Endothelial cell of umbilical vein (primary cell): ENCODE data around the gene OPRM1. TPM values are rescaled to one million over a fixed set of nuclear protein-coding genes. Genes with fewer than 3 reads are reported as not detected.

ENCODE experiments used
- BruUV-seq: library from RNA; stranded (reverse); fragments of 400-500 nt; replicated peaks from 2 replicates; lab custom pipeline; 2021; lab: Mats Ljungman, UMichigan
- CTCF ChIA-PET: fragments of 300-600, 350-600 bp; sonication (Branson Sonifier 250); formaldehyde crosslinking; loops from one replicate; lab custom pipeline; 2021; ENCODE audit warnings: antibody characterized with exemption, inconsistent platforms; lab: Charles Lee
- POLR2A ChIA-PET: fragments of 300-600, 350-600 bp; sonication (Branson Sonifier 250); formaldehyde crosslinking; loops from one replicate; lab custom pipeline; 2021; ENCODE audit warnings: antibody characterized with exemption, inconsistent platforms; lab: Charles Lee
- DNase-seq: peaks from one replicate; pipeline ENCODE4 v3.0.0-alpha.2; 2011; ENCODE audit warnings: low read depth, low spot score
- FAIRE-seq: peaks from 2 replicates; lab custom pipeline; 2011; peaks lifted over from hg19 to GRCh38; lab: Jason Lieb, UNC
- H2AFZ ChIP-seq: 2 replicates; pipeline ENCODE4 v1.6.0; 2012; ENCODE audit warnings: low read depth, low read length, control low read depth, inconsistent platforms
- H3K27ac ChIP-seq: 2 replicates; pipeline ENCODE4 v1.5.1; 2011; ENCODE audit warnings: low read depth, mild to moderate bottlenecking, control low read depth, low read length, moderate library complexity; ENCODE audit not compliant: insufficient read depth
- H3K27me3 ChIP-seq, 2 experiments: 2 replicates each; pipeline versions ENCODE4 v1.6.0 to v1.6.1; 2011; ENCODE audit warnings: low read length in 2 of 2, mixed read lengths in 1 of 2; ENCODE audit not compliant: control insufficient read depth in 2 of 2, insufficient read depth in 2 of 2
- H3K36me3 ChIP-seq, 2 experiments: 2 replicates in 1 of 2; 3 replicates in 1 of 2; pipeline ENCODE4 v1.5.1; 2011; ENCODE audit warnings: low read length in 2 of 2, mild to moderate bottlenecking in 1 of 2, moderate library complexity in 1 of 2; ENCODE audit not compliant: control insufficient read depth in 2 of 2, insufficient read depth in 2 of 2; ENCODE audit errors: extremely low read depth in 1 of 2
- H3K4me1 ChIP-seq: 3 replicates; pipeline ENCODE4 v1.5.1; 2011; ENCODE audit warnings: mild to moderate bottlenecking, low read length; ENCODE audit not compliant: control insufficient read depth, insufficient read depth; ENCODE audit errors: extremely low read depth
- H3K4me2 ChIP-seq: 2 replicates; pipeline ENCODE4 v1.6.1; 2011; ENCODE audit warnings: low read length, control low read depth, mixed read lengths; ENCODE audit not compliant: insufficient read depth
- H3K4me3 ChIP-seq, 3 experiments: fragments of 200-600 bp in 1 of 3; sonication (generic), shearing (Covaris generic) in 1 of 3; replicated peaks in 1 of 3; 2 replicates each; pipeline ENCODE4 v1.5.1; 2011 to 2016; ENCODE audit warnings: control low read depth in 3 of 3, low read length in 3 of 3, mild to moderate bottlenecking in 2 of 3, inconsistent platforms in 1 of 3, low read depth in 1 of 3, moderate library complexity in 1 of 3; ENCODE audit not compliant: insufficient read depth in 1 of 3
- H3K79me2 ChIP-seq: 2 replicates; pipeline ENCODE4 v1.6.0; 2012; ENCODE audit warnings: low read length, inconsistent platforms; ENCODE audit not compliant: control insufficient read depth, insufficient read depth
- H3K9ac ChIP-seq: replicated peaks from 2 replicates; pipeline ENCODE3; 2011; ENCODE audit warnings: low read length, control low read depth; ENCODE audit not compliant: insufficient read depth; ENCODE audit errors: extremely low read depth
- H3K9me1 ChIP-seq: replicated peaks from 3 replicates; pipeline ENCODE4 v1.6.0; 2011; ENCODE audit warnings: mild to moderate bottlenecking, low read length; ENCODE audit not compliant: control insufficient read depth, insufficient read depth; ENCODE audit errors: extremely low read depth
- H3K9me3 ChIP-seq: replicated peaks from 2 replicates; pipeline ENCODE4 v1.5.1; 2012; ENCODE audit warnings: low read length, inconsistent platforms; ENCODE audit not compliant: control insufficient read depth, insufficient read depth
- H4K20me1 ChIP-seq: replicated peaks from 2 replicates; pipeline ENCODE3; 2011; ENCODE audit warnings: mild to moderate bottlenecking, low read length; ENCODE audit not compliant: control insufficient read depth, insufficient read depth; ENCODE audit errors: extremely low read depth
- EZH2 ChIP-seq: IDR thresholded peaks from 2 replicates; pipeline ENCODE4 v1.6.1; 2012; ENCODE audit warnings: borderline replicate concordance, low read depth, mild to moderate bottlenecking, moderate library complexity, low read length, inconsistent platforms; ENCODE audit not compliant: severe bottlenecking
- FOS ChIP-seq: IDR thresholded peaks from 2 replicates; pipeline ENCODE4 v1.6.1; 2011; ENCODE audit warnings: mild to moderate bottlenecking, low read length, moderate library complexity, borderline replicate concordance; ENCODE audit not compliant: insufficient read depth
- GATA2 ChIP-seq: IDR thresholded peaks from 2 replicates; pipeline ENCODE4 v1.7.0; 2011; ENCODE audit warnings: low read depth, mild to moderate bottlenecking, moderate library complexity, mixed read lengths, low read length; ENCODE audit not compliant: insufficient read length, insufficient read depth
- JUN ChIP-seq: IDR thresholded peaks from 2 replicates; pipeline ENCODE4 v1.6.1; 2011; ENCODE audit warnings: borderline replicate concordance, low read depth; ENCODE audit not compliant: insufficient read length, insufficient read depth
- MYC ChIP-seq: IDR thresholded peaks from one replicate; pipeline ENCODE4 v1.6.1; 2011; ENCODE audit warnings: mild to moderate bottlenecking, low read depth, low read length
- POLR2A ChIP-seq: IDR thresholded peaks from 2 replicates; pipeline ENCODE4 v1.6.1; 2012; ENCODE audit warnings: low read depth, mild to moderate bottlenecking, control low read depth, low read length
- POLR2AphosphoS5 ChIP-seq: IDR thresholded peaks from 2 replicates; pipeline ENCODE4 v1.6.1; 2012; ENCODE audit warnings: low read depth, mild to moderate bottlenecking, control low read depth, low read length, moderate library complexity; ENCODE audit not compliant: insufficient read depth
- dilution Hi-C: fragments of 300-500 bp; cut with MboI; formaldehyde crosslinking; loops from one replicate; pipeline ENCODE4 v1.15.0; 2019; ENCODE audit warnings: low sequenced_read_pairs; ENCODE audit not compliant: extremely low pct_ligation_motif_present
- intact Hi-C: fragments of 100-400 bp; cut with micrococcal nuclease; formaldehyde crosslinking; loops from one replicate; pipeline ENCODE4 v1.10.0; 2022
- polyA plus RNA-seq, 4 experiments: library from polyadenylated mRNA; depleted of rRNA in 3 of 4; stranded (reverse) in 3 of 4; unstranded in 1 of 4; fragments of >200 nt; gene quantifications; 2 replicates each; pipeline versions ENCODE4 v1.2.1 to v1.2.3, GENCODE V29; 2011 to 2012; ENCODE audit warnings: missing spikeins in 1 of 4
- total RNA-seq: library from RNA; stranded (reverse); gene quantifications from 2 replicates; pipeline ENCODE4 v1.2.3, GENCODE V29; 2021
- TF ChIP-seq, protein P1 (sequence below): IDR thresholded peaks from 2 replicates; pipeline ENCODE4 v1.6.1; 2011; ENCODE audit not compliant: insufficient read depth, insufficient read length
- TF ChIP-seq, protein P2 (sequence below), 2 donors: IDR thresholded peaks; 1 replicate in 1 of 2; 2 replicates in 1 of 2; pipeline ENCODE4 v1.5.1; 2011; ENCODE audit warnings: low read length in 2 of 2, mild to moderate bottlenecking in 2 of 2, moderate library complexity in 2 of 2, control low read depth in 1 of 2, inconsistent platforms in 1 of 2, low read depth in 1 of 2; ENCODE audit not compliant: insufficient read depth in 1 of 2; ENCODE audit errors: extremely low read depth in 1 of 2

The OPRM1 gene
- total and polyA plus RNA-seq, 2 donors (not counting 3 experiments of a cell fraction or from before 2014, with no cell fraction given), result not detected

- POLR2A ChIA-PET, result no interaction called here
- H2AFZ ChIP-seq, result no peak overlapping the region
- no peak for FAIRE-seq
- no peaks in the 10 kb centered on the region for H3K4me1 ChIP-seq
- no peaks in the 10 kb centered on the region for H3K9me1 ChIP-seq
- no peaks in the 10 kb centered on the region for H4K20me1 ChIP-seq
- H3K9me3 ChIP-seq, result no peaks in the 10 kb centered on the region
- dilution Hi-C loops (no loop called here), intact Hi-C loops (no loop called here)
- no peak overlapping the region for H3K27ac ChIP-seq
- CTCF ChIA-PET, result no interaction called here
- H3K36me3 ChIP-seq, result no peaks in the 10 kb centered on the region
- H3K9ac ChIP-seq, result no peak overlapping the region
- H3K4me2 ChIP-seq, result no peak overlapping the region
- H3K27me3 ChIP-seq, result no peaks in the 10 kb centered on the region
- TF ChIP-seq GATA2, result no peak
- TF ChIP-seq, protein P1, sequence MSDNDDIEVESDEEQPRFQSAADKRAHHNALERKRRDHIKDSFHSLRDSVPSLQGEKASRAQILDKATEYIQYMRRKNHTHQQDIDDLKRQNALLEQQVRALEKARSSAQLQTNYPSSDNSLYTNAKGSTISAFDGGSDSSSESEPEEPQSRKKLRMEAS, result no peak
- TF ChIP-seq POLR2AphosphoS5, result no peak
- TF ChIP-seq FOS, result no peak
- no peak for TF ChIP-seq JUN
- no peak for TF ChIP-seq MYC
- TF ChIP-seq POLR2A, result no peak
- no peak for TF ChIP-seq EZH2
- TF ChIP-seq, protein P2, sequence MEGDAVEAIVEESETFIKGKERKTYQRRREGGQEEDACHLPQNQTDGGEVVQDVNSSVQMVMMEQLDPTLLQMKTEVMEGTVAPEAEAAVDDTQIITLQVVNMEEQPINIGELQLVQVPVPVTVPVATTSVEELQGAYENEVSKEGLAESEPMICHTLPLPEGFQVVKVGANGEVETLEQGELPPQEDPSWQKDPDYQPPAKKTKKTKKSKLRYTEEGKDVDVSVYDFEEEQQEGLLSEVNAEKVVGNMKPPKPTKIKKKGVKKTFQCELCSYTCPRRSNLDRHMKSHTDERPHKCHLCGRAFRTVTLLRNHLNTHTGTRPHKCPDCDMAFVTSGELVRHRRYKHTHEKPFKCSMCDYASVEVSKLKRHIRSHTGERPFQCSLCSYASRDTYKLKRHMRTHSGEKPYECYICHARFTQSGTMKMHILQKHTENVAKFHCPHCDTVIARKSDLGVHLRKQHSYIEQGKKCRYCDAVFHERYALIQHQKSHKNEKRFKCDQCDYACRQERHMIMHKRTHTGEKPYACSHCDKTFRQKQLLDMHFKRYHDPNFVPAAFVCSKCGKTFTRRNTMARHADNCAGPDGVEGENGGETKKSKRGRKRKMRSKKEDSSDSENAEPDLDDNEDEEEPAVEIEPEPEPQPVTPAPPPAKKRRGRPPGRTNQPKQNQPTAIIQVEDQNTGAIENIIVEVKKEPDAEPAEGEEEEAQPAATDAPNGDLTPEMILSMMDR (IDR thresholded peaks at IDR 0.05; ENCODE audit: extremely low read depth in 1 of 2, insufficient read depth in 1 of 2, low read depth in 1 of 2, low read length in 2 of 2), result no peak
- no peak overlapping the region for H3K4me3 ChIP-seq
- no peaks in the 10 kb centered on the region for H3K79me2 ChIP-seq
- no TSS peak for BruUV-seq
- DNase-seq, result peak; percentile 4
Observed at GRCh38 chr6:154127657-154128056, 88.6 kb downstream of the OPRM1 start.
